Natural killer cell treated with Interleukin-12 subunit alpha and Interleukin-12 subunit beta and Interleukin-15 and Interleukin-18, amount 100 ng/mL, for 72 hours (primary cell): ENCODE measurements around the gene AGBL4. TPM values are rescaled to one million over a fixed set of nuclear protein-coding genes. Genes with fewer than 3 reads are reported as not detected.

ENCODE experiments used
- ATAC-seq, 2 donors: fragments of 150-1000 bp; cut with Tn5 transposase in 1 of 2; sonication (Bioruptor Pico), chemical (Tn5 transposase) in 1 of 2; 2 replicates each; pipeline ENCODE4 v1.10.0; 2021
- DNase-seq: peaks from one replicate; pipeline ENCODE4 v3.0.0; 2022; ENCODE audit warnings: low spot score
- H3K27ac Mint-ChIP-seq, 2 donors: 1 replicate in 1 of 2; 2 replicates in 1 of 2; pipeline ENCODE4 v1.8.0; 2022; ENCODE audit warnings: mixed read lengths in 2 of 2, mild to moderate bottlenecking in 1 of 2, moderate library complexity in 1 of 2
- H3K27me3 Mint-ChIP-seq, 2 donors: 1 replicate in 1 of 2; 2 replicates in 1 of 2; pipeline ENCODE4 v1.8.0; 2022; ENCODE audit warnings: mixed read lengths in 2 of 2
- H3K36me3 Mint-ChIP-seq: one replicate; pipeline ENCODE4 v1.8.0; 2022; ENCODE audit warnings: mixed read lengths
- H3K4me1 Mint-ChIP-seq, 2 donors: 1 replicate in 1 of 2; 2 replicates in 1 of 2; pipeline ENCODE4 v1.8.0; 2022; ENCODE audit warnings: low read depth in 2 of 2, mixed read lengths in 2 of 2, mild to moderate bottlenecking in 1 of 2
- H3K4me3 Mint-ChIP-seq: one replicate; pipeline ENCODE4 v1.8.0; 2022; ENCODE audit warnings: mixed read lengths
- H3K9me3 Mint-ChIP-seq: 2 replicates; pipeline ENCODE4 v1.8.0; 2022; ENCODE audit warnings: mixed read lengths
- total RNA-seq, 2 donors: library from RNA; stranded (reverse); gene quantifications; one replicate each; pipeline ENCODE4 v1.2.3, GENCODE V29; 2022

AGBL4 gene
- total RNA-seq, 2 donors from 2014 or later = 0.19 TPM; not detected in 1

DNA sequence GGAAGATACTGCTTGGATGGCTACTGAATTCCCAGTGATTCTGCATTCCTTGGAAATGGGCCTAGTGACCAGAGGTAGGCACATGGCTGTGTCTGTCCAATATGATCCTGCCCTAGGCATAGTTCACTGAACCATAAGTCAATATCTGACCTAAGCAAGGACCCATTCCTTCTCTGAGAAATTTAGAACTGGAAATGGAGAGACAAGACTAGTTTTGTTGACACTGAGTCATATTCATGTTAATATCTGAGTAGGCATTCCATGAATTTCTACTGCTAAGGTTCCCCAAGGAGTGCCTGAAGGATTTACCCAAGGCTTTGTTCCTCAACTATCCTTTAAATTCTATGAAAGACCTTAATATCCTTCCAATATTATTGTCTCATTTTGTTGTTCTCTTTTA, 917.3 kb downstream of the AGBL4 start:
- ATAC-seq (no peak), DNase-seq (no peak)
- H3K9me3 Mint-ChIP-seq = peaks cover 14% of the 10 kb centered on the region
- H3K36me3 Mint-ChIP-seq = no peaks in the 10 kb centered on the region
- H3K4me3 Mint-ChIP-seq = no peak overlapping the region
- no peak overlapping the region for H3K27ac Mint-ChIP-seq
- no peaks in the 10 kb centered on the region for H3K27me3 Mint-ChIP-seq
- peaks cover 19 to 21% of the 10 kb centered on the region in 2 donors for H3K4me1 Mint-ChIP-seq

- Mint-ChIP-seq H3K4me1 (peaks cover 19 to 21% of the 10 kb centered on the region in 2 donors), H3K27ac (no peak overlapping the region), H3K4me3 (no peak overlapping the region), H3K9me3 (peaks cover 8% of the 10 kb centered on the region), H3K27me3 (no peaks in the 10 kb centered on the region), H3K36me3 (no peaks in the 10 kb centered on the region)
- no peak for ATAC-seq
- DNase-seq = no peak
Observed at GRCh38 chr1:49104575-49104974, 919.2 kb downstream of the AGBL4 start.

- ATAC-seq (peak; percentile 91 to 94), DNase-seq (no peak)
- Mint-ChIP-seq H3K27me3 (no peaks in the 10 kb centered on the region), H3K36me3 (no peaks in the 10 kb centered on the region), H3K4me1 (peaks cover 19 to 21% of the 10 kb centered on the region in 2 donors), H3K27ac (no peak overlapping the region), H3K9me3 (peaks cover 8% of the 10 kb centered on the region), H3K4me3 (no peak overlapping the region)
Observed at GRCh38 chr1:49102752-49103151, 921.0 kb downstream of the AGBL4 start.

GRCh38 chr1:49098866-49099265, 924.9 kb downstream of the AGBL4 start:
- no peak overlapping the region for H3K4me3 Mint-ChIP-seq
- no peaks in the 10 kb centered on the region for H3K36me3 Mint-ChIP-seq
- no peaks in the 10 kb centered on the region for H3K27me3 Mint-ChIP-seq
- no peak overlapping the region for H3K27ac Mint-ChIP-seq
- DNase-seq (no peak), ATAC-seq (no peak)
- peaks cover 16 to 18% of the 10 kb centered on the region in 2 donors for H3K4me1 Mint-ChIP-seq
- peaks cover 4% of the 10 kb centered on the region for H3K9me3 Mint-ChIP-seq

- DNase-seq (no peak), ATAC-seq (no peak)
- Mint-ChIP-seq H3K4me1 (peaks cover 0 to 8% of the 10 kb centered on the region in 2 donors), H3K27me3 (no peaks in the 10 kb centered on the region), H3K4me3 (no peak overlapping the region), H3K36me3 (peaks cover 13% of the 10 kb centered on the region), H3K27ac (no peak overlapping the region), H3K9me3 (peaks cover 21% of the 10 kb centered on the region)
Observed at GRCh38 chr1:49086327-49086726, 937.4 kb downstream of the AGBL4 start.

- Mint-ChIP-seq H3K27me3 (no peaks in the 10 kb centered on the region), H3K4me1 (peaks cover 0 to 8% of the 10 kb centered on the region in 2 donors), H3K9me3 (peaks cover 21% of the 10 kb centered on the region), H3K27ac (no peak overlapping the region), H3K36me3 (peaks cover 13% of the 10 kb centered on the region), H3K4me3 (no peak overlapping the region)
- DNase-seq (no peak), ATAC-seq (no peak)
Observed at GRCh38 chr1:49085079-49085478, 938.7 kb downstream of the AGBL4 start.

GRCh38 chr1:49060766-49061165, 963.0 kb downstream of the AGBL4 start:
- no peak for DNase-seq
- no peaks in the 10 kb centered on the region for H3K4me1 Mint-ChIP-seq

DNA sequence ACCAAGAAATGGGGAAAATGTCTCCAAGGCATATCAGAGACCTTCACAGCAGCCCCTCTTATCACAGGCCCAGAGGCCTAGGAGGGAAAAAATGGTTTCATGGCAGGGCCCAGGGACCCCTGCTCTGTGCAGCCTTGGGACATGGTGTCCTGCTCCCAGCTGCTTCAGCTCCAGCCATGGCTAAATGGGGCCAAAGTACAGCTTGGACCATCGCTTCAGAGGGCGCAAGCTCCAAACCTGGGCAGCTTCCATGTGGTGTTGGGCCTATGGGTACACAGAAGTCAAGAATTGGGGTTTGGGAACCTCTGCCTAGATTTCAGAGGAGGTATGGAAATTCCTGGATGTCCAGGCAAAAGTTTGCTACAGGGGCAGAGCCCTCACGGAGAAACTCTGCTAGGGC, 964.7 kb downstream of the AGBL4 start:
- H3K27me3 Mint-ChIP-seq = no peaks in the 10 kb centered on the region

More at GRCh38 chr1:49060766-49061165, 963.0 kb downstream of the AGBL4 start:
- no peaks in the 10 kb centered on the region for H3K36me3 Mint-ChIP-seq
- peaks cover 0 to 1% of the 10 kb centered on the region in 2 donors for H3K27me3 Mint-ChIP-seq
- peaks cover 12% of the 10 kb centered on the region for H3K9me3 Mint-ChIP-seq
- H3K4me3 Mint-ChIP-seq = no peak overlapping the region
- ATAC-seq = no peak
- no peak overlapping the region for H3K27ac Mint-ChIP-seq

DNA sequence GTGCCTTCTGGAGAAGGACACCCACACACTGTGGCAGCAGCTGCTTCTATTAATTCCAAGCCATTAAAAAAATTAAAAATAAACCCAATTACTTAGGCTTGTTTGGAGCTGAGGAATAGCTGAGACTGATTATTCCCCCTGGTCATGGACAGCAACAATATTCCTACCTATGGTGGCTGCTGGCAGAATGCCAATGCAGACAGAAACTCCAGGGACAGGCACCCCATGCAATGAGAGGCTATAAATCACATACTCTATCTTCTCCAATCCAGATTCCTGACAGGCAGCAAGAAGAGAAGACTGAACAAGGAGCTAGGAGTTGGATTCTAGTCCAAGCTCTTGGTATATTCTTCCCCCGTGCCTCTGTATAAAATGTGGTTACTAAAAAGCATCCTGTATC, 971.7 kb downstream of the AGBL4 start:
- ATAC-seq = no peak
- Mint-ChIP-seq H3K4me1 (no peaks in the 10 kb centered on the region), H3K27me3 (no peaks in the 10 kb centered on the region), H3K4me3 (no peak overlapping the region), H3K27ac (no peak overlapping the region), H3K36me3 (no peaks in the 10 kb centered on the region), H3K9me3 (peaks cover 8% of the 10 kb centered on the region)
- no peak for DNase-seq

More for the DNA sequence above, 964.7 kb downstream of the AGBL4 start:
- H3K36me3 Mint-ChIP-seq = no peaks in the 10 kb centered on the region
- H3K27ac Mint-ChIP-seq = no peak overlapping the region
- H3K4me3 Mint-ChIP-seq = no peak overlapping the region
- DNase-seq (no peak), ATAC-seq (no peak)
- no peaks in the 10 kb centered on the region for H3K4me1 Mint-ChIP-seq
- peaks cover 9% of the 10 kb centered on the region for H3K9me3 Mint-ChIP-seq

DNA sequence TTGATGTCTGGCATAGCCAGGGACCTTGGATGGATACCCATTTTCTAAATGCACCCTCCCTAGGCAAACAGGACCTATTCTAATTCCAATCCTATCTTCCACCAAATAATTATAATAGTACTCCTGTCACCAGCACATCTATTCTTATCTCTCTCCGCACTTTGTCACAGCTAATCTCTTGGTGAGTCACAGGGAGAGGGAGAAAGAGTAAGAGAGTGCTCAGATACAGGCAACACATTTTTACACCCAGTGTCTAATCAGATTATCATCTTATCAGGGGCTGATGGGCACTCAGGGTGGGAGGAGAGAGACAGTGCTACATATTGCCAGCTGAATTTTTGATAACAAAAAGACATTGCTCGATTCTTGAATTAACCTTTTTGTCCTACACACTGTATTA, 972.1 kb downstream of the AGBL4 start:
- Mint-ChIP-seq H3K9me3 (peaks cover 8% of the 10 kb centered on the region), H3K36me3 (no peaks in the 10 kb centered on the region), H3K4me1 (no peaks in the 10 kb centered on the region), H3K27ac (no peak overlapping the region), H3K4me3 (no peak overlapping the region), H3K27me3 (no peaks in the 10 kb centered on the region)
- DNase-seq (no peak), ATAC-seq (no peak)

DNA sequence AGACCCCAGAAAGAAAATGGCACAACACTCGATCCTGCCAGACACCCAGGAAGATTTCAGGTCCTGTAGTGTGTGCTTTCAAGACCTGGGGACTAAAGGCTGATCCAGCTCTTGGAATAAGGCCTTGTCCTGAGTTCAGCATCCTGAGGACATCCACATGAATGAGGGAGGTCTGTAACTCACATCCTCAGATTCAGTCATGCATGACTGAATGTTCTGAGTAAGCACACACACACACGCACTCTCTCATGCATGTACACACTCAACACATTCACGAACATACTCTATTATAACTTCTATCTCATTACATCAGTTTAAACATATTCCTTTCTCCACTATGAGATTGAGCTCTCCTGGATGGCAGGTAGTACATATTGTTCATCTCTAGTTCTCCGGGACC, 973.7 kb downstream of the AGBL4 start:
- H3K27ac Mint-ChIP-seq = no peak overlapping the region
- DNase-seq (no peak), ATAC-seq (no peak)
- no peak overlapping the region for H3K4me3 Mint-ChIP-seq
- no peaks in the 10 kb centered on the region for H3K4me1 Mint-ChIP-seq
- H3K36me3 Mint-ChIP-seq = no peaks in the 10 kb centered on the region
- H3K27me3 Mint-ChIP-seq = no peaks in the 10 kb centered on the region
- H3K9me3 Mint-ChIP-seq = peaks cover 8% of the 10 kb centered on the region

DNA sequence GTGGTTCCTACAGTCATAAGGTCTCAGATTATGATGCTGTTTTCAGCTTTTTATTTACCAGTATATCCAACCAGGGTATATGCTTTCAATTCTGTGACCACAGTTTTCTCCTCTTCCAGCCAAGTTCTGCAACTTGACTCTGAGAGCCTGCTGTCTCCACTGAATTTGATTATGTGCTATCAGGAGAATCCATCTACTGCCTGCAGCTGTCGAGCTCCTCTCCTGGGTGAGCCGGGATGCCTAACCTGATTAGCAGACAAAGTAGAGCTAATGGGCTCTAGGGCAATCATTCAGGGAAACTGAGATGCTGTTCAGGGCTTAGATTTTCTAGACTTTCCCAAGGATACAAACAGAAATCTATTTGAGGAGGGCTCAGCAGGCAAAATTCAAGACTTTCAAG, 975.6 kb downstream of the AGBL4 start:
- DNase-seq (no peak), ATAC-seq (no peak)
- no peaks in the 10 kb centered on the region for H3K36me3 Mint-ChIP-seq
- H3K4me3 Mint-ChIP-seq = no peak overlapping the region
- no peak overlapping the region for H3K27ac Mint-ChIP-seq
- H3K9me3 Mint-ChIP-seq = peaks cover 8% of the 10 kb centered on the region
- H3K27me3 Mint-ChIP-seq = no peaks in the 10 kb centered on the region
- no peaks in the 10 kb centered on the region for H3K4me1 Mint-ChIP-seq

- Mint-ChIP-seq H3K27ac (no peak overlapping the region), H3K36me3 (no peaks in the 10 kb centered on the region), H3K9me3 (peaks cover 5% of the 10 kb centered on the region), H3K4me3 (no peak overlapping the region), H3K27me3 (no peaks in the 10 kb centered on the region), H3K4me1 (no peaks in the 10 kb centered on the region)
- no peak for DNase-seq
- no peak for ATAC-seq
Observed at GRCh38 chr1:49046305-49046704, 977.4 kb downstream of the AGBL4 start.

DNA sequence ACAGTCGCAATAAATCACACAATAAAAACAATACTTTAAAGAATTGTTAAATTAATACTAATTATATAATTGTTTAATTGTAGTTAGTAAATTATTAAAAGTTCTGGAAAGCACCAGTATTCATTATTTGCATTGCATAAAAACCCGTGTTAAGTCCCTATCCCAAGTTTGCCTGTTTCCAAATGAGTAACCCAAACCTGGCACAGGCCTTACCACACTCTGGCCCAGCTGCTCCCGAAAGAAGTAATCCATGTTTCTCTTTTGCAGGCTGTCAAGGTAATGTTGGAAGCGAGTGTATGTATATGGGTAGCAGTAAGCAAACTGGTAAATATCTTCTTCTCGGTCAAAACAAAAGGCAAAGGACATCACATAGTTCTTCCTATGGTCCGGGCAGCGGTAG, 978.4 kb downstream of the AGBL4 start:
- Mint-ChIP-seq H3K4me1 (no peaks in the 10 kb centered on the region), H3K36me3 (no peaks in the 10 kb centered on the region), H3K9me3 (peaks cover 4% of the 10 kb centered on the region), H3K27me3 (no peaks in the 10 kb centered on the region), H3K27ac (no peak overlapping the region), H3K4me3 (no peak overlapping the region)
- ATAC-seq (no peak), DNase-seq (no peak)

DNA sequence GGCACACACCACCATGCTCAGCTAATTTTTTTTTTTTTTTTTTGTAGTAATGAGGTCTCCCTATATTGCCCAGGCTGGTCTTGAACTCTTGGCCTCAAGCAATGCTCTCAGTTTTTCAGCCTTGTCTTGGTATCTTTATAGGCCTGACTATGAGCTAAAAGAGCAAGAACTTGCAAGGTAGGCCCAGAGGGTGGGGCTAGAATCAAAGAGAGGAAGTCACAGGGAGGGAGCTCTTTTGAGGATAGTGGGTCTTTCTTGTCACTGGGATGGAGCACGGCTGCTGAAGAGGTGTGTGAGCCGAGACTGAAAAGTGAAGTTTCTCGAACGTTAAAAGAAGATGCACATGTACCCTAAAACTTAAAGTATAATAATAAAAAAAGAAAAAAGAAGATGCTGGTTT, 987.1 kb downstream of the AGBL4 start:
- Mint-ChIP-seq H3K27me3 (no peaks in the 10 kb centered on the region), H3K27ac (no peak overlapping the region), H3K36me3 (no peaks in the 10 kb centered on the region), H3K9me3 (peaks cover 6% of the 10 kb centered on the region), H3K4me3 (no peak overlapping the region), H3K4me1 (no peaks in the 10 kb centered on the region)
- ATAC-seq (no peak), DNase-seq (no peak)
